B cell (primary cell): Measurements from ENCODE around the gene PRUNE2. TPM values are rescaled to one million over a fixed set of nuclear protein-coding genes. Genes with fewer than 3 reads are reported as not detected.

Experiments used
- ATAC-seq: fragments of 200-7000 bp; cut with Tn5 transposase; one replicate; pipeline ENCODE4 v1.10.0; 2021; ENCODE audit warnings: low read depth, mild to moderate bottlenecking, moderate number of reproducible peaks, moderate library complexity
- CTCF ChIA-PET: fragments of 350-600 bp; sonication (Branson Sonifier 250); formaldehyde crosslinking; loops from one replicate; lab custom pipeline; 2021; ENCODE audit warnings: antibody characterized with exemption, inconsistent platforms; lab: Charles Lee
- POLR2A ChIA-PET: fragments of 350-600 bp; sonication (Branson Sonifier 250); formaldehyde crosslinking; loops from one replicate; lab custom pipeline; 2021; ENCODE audit warnings: antibody characterized with exemption; lab: Charles Lee
- DNase-seq: peaks from one replicate; pipeline ENCODE4 v3.0.0; 2013
- H2AFZ ChIP-seq: 2 replicates; pipeline ENCODE4 v1.6.1; 2012; ENCODE audit warnings: mild to moderate bottlenecking, low read depth, low read length; ENCODE audit not compliant: insufficient read depth, poor library complexity, severe bottlenecking
- H3K27ac ChIP-seq, 2 donors: 1 replicate in 1 of 2; 2 replicates in 1 of 2; pipeline ENCODE4 v1.5.1; 2012 to 2013; ENCODE audit warnings: low read length in 2 of 2, mild to moderate bottlenecking in 2 of 2, moderate library complexity in 1 of 2
- H3K27me3 ChIP-seq, 4 experiments: fragments of 200-600 bp in 1 of 4; sonication (generic) in 1 of 4; replicated peaks in 1 of 4; 1 replicate in 2 of 4; 2 replicates in 2 of 4; pipeline versions ENCODE4 v1.6.1 to v1.7.0; 2013 to 2016; ENCODE audit warnings: low read length in 3 of 4, mild to moderate bottlenecking in 2 of 4, mixed read lengths in 1 of 4, moderate library complexity in 1 of 4; ENCODE audit not compliant: insufficient read depth in 4 of 4, control insufficient read depth in 3 of 4; ENCODE audit errors: control extremely low read depth in 1 of 4
- H3K36me3 ChIP-seq, 2 experiments: replicated peaks in 1 of 2; 1 replicate in 1 of 2; 2 replicates in 1 of 2; pipeline versions ENCODE4 v1.6.1 to v1.7.1; 2013; ENCODE audit warnings: low read length in 1 of 2; ENCODE audit not compliant: insufficient read depth in 2 of 2, control insufficient read depth in 1 of 2; ENCODE audit errors: control extremely low read depth in 1 of 2, extremely low read depth in 1 of 2
- H3K4me1 ChIP-seq, 2 donors: fragments of 200-600 bp in 1 of 2; sonication (generic) in 1 of 2; 1 replicate in 1 of 2; 2 replicates in 1 of 2; pipeline versions ENCODE4 v1.5.1 to v1.6.1; 2013 to 2017; ENCODE audit warnings: low read length in 2 of 2; ENCODE audit not compliant: control insufficient read depth in 2 of 2, insufficient read depth in 2 of 2
- H3K4me2 ChIP-seq: replicated peaks from 2 replicates; pipeline ENCODE3; 2012; ENCODE audit warnings: mild to moderate bottlenecking, low read depth, low read length; ENCODE audit not compliant: poor library complexity, severe bottlenecking
- H3K4me3 ChIP-seq, 5 experiments: fragments of 200-600 bp in 1 of 5; sonication (generic) in 1 of 5; 1 replicate in 3 of 5; 2 replicates in 2 of 5; pipeline versions ENCODE4 v1.5.1 to v1.7.0; 2011 to 2016; ENCODE audit warnings: low read length in 4 of 5, mild to moderate bottlenecking in 4 of 5, low read depth in 2 of 5, control low read depth in 1 of 5, moderate library complexity in 1 of 5; ENCODE audit not compliant: insufficient read depth in 1 of 5; ENCODE audit errors: control extremely low read depth in 1 of 5, extremely low read depth in 1 of 5
- H3K79me2 ChIP-seq: fragments of 200-600 bp; sonication (generic); one replicate; pipeline ENCODE4 v1.6.0; 2016; ENCODE audit warnings: low read length; ENCODE audit not compliant: control insufficient read depth, insufficient read depth
- H3K9ac ChIP-seq: fragments of 200-600 bp; sonication (generic); 2 replicates; pipeline ENCODE4 v1.6.1; 2017; ENCODE audit warnings: mild to moderate bottlenecking, low read length, moderate library complexity
- H3K9me3 ChIP-seq, 3 donors: one replicate each; pipeline versions ENCODE4 v1.6.1 to v1.7.1; 2013; ENCODE audit warnings: low read length in 2 of 3; ENCODE audit not compliant: control insufficient read depth in 2 of 3, insufficient read depth in 1 of 3; ENCODE audit errors: control extremely low read depth in 1 of 3
- H4K20me1 ChIP-seq: 2 replicates; pipeline ENCODE4 v1.6.0; 2012; ENCODE audit warnings: mild to moderate bottlenecking, low read length; ENCODE audit not compliant: insufficient read depth, control insufficient read depth, poor library complexity, severe bottlenecking
- H3K27ac Mint-ChIP-seq: one replicate; pipeline ENCODE4 v1.8.0; 2021; ENCODE audit warnings: mixed read lengths
- H3K27me3 Mint-ChIP-seq: one replicate; pipeline ENCODE4 v1.8.0; 2021; ENCODE audit warnings: mixed read lengths
- H3K4me1 Mint-ChIP-seq: one replicate; pipeline ENCODE4 v1.8.0; 2021; ENCODE audit warnings: mixed read lengths
- H3K4me3 Mint-ChIP-seq: one replicate; pipeline ENCODE4 v1.8.0; 2021; ENCODE audit warnings: mixed read lengths
- H3K9me3 Mint-ChIP-seq: one replicate; pipeline ENCODE4 v1.8.0; 2022; ENCODE audit warnings: mixed read lengths; ENCODE audit not compliant: insufficient read depth
- CTCF ChIP-seq: fragments of 200-600 bp; IDR thresholded peaks from one replicate; pipeline ENCODE4 v1.8.0; 2022; ENCODE audit warnings: antibody characterized with exemption, mild to moderate bottlenecking
- EZH2 ChIP-seq: IDR thresholded peaks from 2 replicates; pipeline ENCODE4 v1.6.1; 2012; ENCODE audit warnings: borderline replicate concordance, low read depth, mild to moderate bottlenecking, moderate library complexity, low read length; ENCODE audit not compliant: insufficient read depth, poor library complexity, severe bottlenecking
- WGBS: methylation state at CpG from one replicate; pipeline ENCODE4 v1.1.5; 2013; ENCODE audit warnings: missing lambda C conversion rate; ENCODE audit not compliant: insufficient coverage; 5-methylcytosine and 5-hydroxymethylcytosine counted together
- intact Hi-C: fragments of 100-400 bp; cut with micrococcal nuclease; formaldehyde crosslinking; loops from one replicate; pipeline ENCODE4 v1.10.0; 2022
- polyA plus RNA-seq: library from polyadenylated mRNA; depleted of rRNA; stranded (reverse); fragments of >200 nt; gene quantifications from 2 replicates; pipeline ENCODE4 v1.2.3, GENCODE V29; 2012
- total RNA-seq, 2 donors: library from RNA; stranded (reverse); fragments of 120-200 nt in 1 of 2; gene quantifications; 1 replicate in 1 of 2; 2 replicates in 1 of 2; pipeline versions ENCODE4 v1.2.3 to v1.2.4, GENCODE V29; 2013 to 2022

The PRUNE2 gene
- total and polyA plus RNA-seq, 2 donors (not counting 1 experiment from before 2014, with no cell fraction given): 0.12 TPM; not detected in 1

- H3K4me2 ChIP-seq: no peak overlapping the region
- WGBS: 60% methylated on average over 1 of the region's 3 CpGs
- DNase-seq (no peak), ATAC-seq (no peak)
- H3K36me3 ChIP-seq: no peaks in the 10 kb centered on the region
- Mint-ChIP-seq H3K4me1 (peaks cover 61% of the 10 kb centered on the region), H3K4me3 (no peak overlapping the region), H3K27ac (no peak overlapping the region), H3K9me3 (no peaks in the 10 kb centered on the region), H3K27me3 (peaks cover 4% of the 10 kb centered on the region)
- intact Hi-C loops: loop anchor here (5.0 kb wide), 2 partner anchors 300 to 420 kb away; partner anchors contain the start of genes GCNT1 and VPS13A
- H3K4me3 ChIP-seq: no peak overlapping the region
- ChIA-PET CTCF (interaction anchor here (1.1 kb wide), 1 partner anchor 17 kb away, joined by 3 read pairs; no protein-coding TSS in a partner anchor), POLR2A (no interaction called here)
- H2AFZ ChIP-seq: no peak overlapping the region
- no peaks in the 10 kb centered on the region for H3K79me2 ChIP-seq
- no peaks in the 10 kb centered on the region for H3K27me3 ChIP-seq
- no peak for TF ChIP-seq CTCF
- TF ChIP-seq EZH2: no peak
- H3K4me1 ChIP-seq: peaks cover 44 to 55% of the 10 kb centered on the region in 2 donors
- no peaks in the 10 kb centered on the region for H3K9me3 ChIP-seq
- H3K9ac ChIP-seq: no peak overlapping the region
- no peaks in the 10 kb centered on the region for H4K20me1 ChIP-seq
- H3K27ac ChIP-seq: no peak overlapping the region
Measured at GRCh38 chr9:76756941-76757673, 148.8 kb downstream of the PRUNE2 start.

GRCh38 chr9:76756268-76756640 is 149.7 kb downstream of the PRUNE2 start:
- intact Hi-C loops: loop anchor here (5.0 kb wide), 2 partner anchors 299 to 421 kb away; partner anchors contain the start of genes GCNT1 and VPS13A
- H3K27ac ChIP-seq: peak overlapping the region; percentile 62 to 68
- peaks cover 43 to 55% of the 10 kb centered on the region in 2 donors for H3K4me1 ChIP-seq
- H3K27me3 ChIP-seq: no peaks in the 10 kb centered on the region
- H3K27me3 Mint-ChIP-seq: peaks cover 4% of the 10 kb centered on the region
- no peaks in the 10 kb centered on the region for H3K79me2 ChIP-seq
- peak overlapping the region; percentile 70 for H3K4me2 ChIP-seq
- ATAC-seq (no peak), DNase-seq (peak; percentile 37)
- peak overlapping the region; percentile 59 for H3K9ac ChIP-seq
- peak overlapping the region; percentile 84 for H3K4me3 Mint-ChIP-seq
- no peaks in the 10 kb centered on the region for H4K20me1 ChIP-seq
- CTCF ChIA-PET: interaction anchor here (0.6 to 1.3 kb wide), 4 partner anchors 11 to 54 kb away, joined by 3 to 4 read pairs (median 3); no protein-coding TSS in a partner anchor
- H3K4me1 Mint-ChIP-seq: peaks cover 62% of the 10 kb centered on the region
- no peaks in the 10 kb centered on the region for H3K9me3 Mint-ChIP-seq
- 59% methylated on average over 6 of the region's 6 CpGs for WGBS
- peak overlapping the region; percentile 66 for H2AFZ ChIP-seq
- peak overlapping the region in 1 of 5 experiments; percentile 28 for H3K4me3 ChIP-seq
- H3K36me3 ChIP-seq: no peaks in the 10 kb centered on the region
- no peaks in the 10 kb centered on the region for H3K9me3 ChIP-seq
- peak overlapping the region; percentile 78 for H3K27ac Mint-ChIP-seq
- no peak for TF ChIP-seq EZH2
- TF ChIP-seq CTCF: no peak
- POLR2A ChIA-PET: no interaction called here
